AG10803 (cell line): ENCODE results near the gene AGAP3.

ENCODE experiments used
- DNase-seq: peaks from one replicate; pipeline ENCODE4 v3.0.0; 2010; ENCODE audit warnings: low read depth
- H3K4me3 ChIP-seq: 2 replicates; pipeline ENCODE4 v1.5.1; 2011; ENCODE audit warnings: mild to moderate bottlenecking, low read length, control low read depth
- CTCF ChIP-seq: conservative IDR thresholded peaks from 2 replicates; pipeline ENCODE4 v1.5.1; 2011; ENCODE audit warnings: mild to moderate bottlenecking, low read length, control low read depth, inconsistent platforms

AGAP3 gene

GRCh38 chr7:151080067-151080521 is 6.2 kb upstream of the AGAP3 start:
- H3K4me3 ChIP-seq = peak overlapping the region; percentile 82
- no peak for TF ChIP-seq CTCF
- no peak for DNase-seq

DNA sequence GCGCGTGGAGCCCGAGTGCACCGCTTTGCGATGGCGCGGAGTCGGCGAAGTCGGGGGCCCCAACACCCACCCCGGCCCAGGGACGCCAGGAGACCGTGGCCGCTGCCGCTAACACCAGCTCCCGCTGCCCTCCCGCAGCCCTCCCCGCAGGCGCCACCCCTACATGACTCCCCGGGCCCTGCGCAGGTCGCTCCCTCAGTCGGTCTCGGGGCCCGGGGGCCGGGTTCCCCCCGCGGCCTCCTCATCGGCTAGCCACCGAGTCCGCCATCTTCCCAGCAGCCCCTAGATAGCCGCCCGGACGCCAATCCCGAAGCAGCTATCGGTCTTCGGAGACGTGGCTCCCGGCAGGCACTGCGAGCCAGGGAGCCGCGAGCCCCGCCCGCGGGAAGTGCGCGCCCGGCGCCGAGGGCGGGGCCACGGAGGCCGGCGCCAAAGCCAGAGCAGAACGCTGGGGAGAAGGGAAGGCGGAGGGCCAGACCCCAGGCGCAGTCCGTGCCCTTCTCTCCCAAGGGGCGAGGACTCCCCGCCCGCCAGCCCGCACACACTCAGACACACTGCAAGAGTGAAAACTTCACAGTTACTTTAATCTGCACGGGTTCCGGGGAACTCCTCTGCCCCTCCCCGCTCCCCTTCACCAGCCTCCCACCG is 5.6 kb upstream of the AGAP3 start, which contains the start of gene FASTK:
TSS of gene FASTK (minus strand) at position 288 of the 648 bp plus-strand sequence. CDS start at position 245, 43 bp downstream.
- TF ChIP-seq CTCF = no peak
- H3K4me3 ChIP-seq = peak within 1 kb of the TSS; percentile 82
- peak; percentile 90 for DNase-seq

GRCh38 chr7:151081170-151082101 is 4.8 kb upstream of the AGAP3 start:
- H3K4me3 ChIP-seq = peak overlapping the region; percentile 77
- TF ChIP-seq CTCF = no peak
- no peak for DNase-seq

DNA sequence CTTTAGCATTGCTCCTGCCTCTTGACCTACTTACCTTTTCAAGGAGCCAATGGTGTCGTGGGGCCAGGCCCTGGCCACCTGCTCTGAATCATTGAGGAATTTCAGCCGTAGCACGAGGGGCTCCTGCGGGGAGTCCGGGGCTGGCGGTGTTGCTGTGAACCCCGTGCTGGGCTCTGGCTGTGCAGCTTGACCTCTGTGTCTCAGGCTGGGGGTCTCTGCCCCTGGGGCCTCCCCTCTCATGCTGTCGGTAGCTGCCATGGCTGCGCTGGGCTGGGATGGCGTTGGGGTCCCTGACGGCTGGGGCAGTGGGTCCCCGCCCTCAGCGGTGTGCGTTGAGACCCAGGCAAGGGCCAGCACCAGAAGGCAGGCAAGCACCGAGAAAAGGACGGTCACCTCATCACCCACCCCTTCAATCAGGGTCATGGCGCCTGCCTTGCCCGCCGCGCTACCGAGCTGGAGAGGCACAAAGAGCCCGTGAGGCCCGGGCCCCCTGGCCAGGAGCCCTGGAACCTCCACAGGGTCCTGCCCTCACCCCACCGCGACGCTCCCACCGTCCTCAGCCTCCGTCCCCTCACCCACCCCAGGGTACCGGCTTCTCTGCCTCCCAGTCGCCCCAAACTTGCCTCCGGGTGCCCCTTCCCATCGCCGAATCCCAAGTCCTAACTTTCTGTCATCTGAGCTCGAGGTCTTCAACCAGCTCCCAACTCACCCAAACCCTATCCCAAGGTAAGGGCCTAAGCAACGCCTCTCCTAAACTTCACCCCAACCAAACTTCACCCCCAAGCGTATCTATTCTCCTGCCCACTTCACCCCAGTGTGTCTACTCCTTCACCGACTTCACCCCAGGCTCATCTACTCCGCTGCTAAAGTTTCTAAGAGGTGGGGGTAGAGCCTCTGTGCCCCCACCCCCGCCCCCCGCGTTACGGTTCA is 3.9 kb upstream of the AGAP3 start:
- peak overlapping the region; percentile 77 for H3K4me3 ChIP-seq
- no peak for DNase-seq
- TF ChIP-seq CTCF = no peak

- H3K4me3 ChIP-seq = peak within 1 kb of the TSS; percentile 77
- TF ChIP-seq CTCF = no peak
- DNase-seq = peak; percentile 42
These were observed 3.0 kb upstream of the AGAP3 start, which contains the start of gene TMUB1 for GRCh38 chr7:151083071-151083823. TSS of gene TMUB1 (minus strand) at chr7:151083493. CDS start at chr7:151082563, 930 bp downstream.

GRCh38 chr7:151083824-151084160 is 2.5 kb upstream of the AGAP3 start:
- H3K4me3 ChIP-seq = peak overlapping the region; percentile 77
- no peak for DNase-seq
- TF ChIP-seq CTCF = no peak
